ENCODE measurements around the gene CMSS1. TPM values are rescaled to one million over a fixed set of nuclear protein-coding genes. Genes with fewer than 3 reads are reported as not detected.
A peak's percentile ranks its signal among the peaks of the same experiment; 100 is the strongest.

CMSS1 gene
- total and polyA plus RNA-seq, 2 of the 13 experiments (the other 11 are each of a cell fraction or from before 2014, with no cell fraction given) = 6.4 to 48.7 TPM

DNA sequence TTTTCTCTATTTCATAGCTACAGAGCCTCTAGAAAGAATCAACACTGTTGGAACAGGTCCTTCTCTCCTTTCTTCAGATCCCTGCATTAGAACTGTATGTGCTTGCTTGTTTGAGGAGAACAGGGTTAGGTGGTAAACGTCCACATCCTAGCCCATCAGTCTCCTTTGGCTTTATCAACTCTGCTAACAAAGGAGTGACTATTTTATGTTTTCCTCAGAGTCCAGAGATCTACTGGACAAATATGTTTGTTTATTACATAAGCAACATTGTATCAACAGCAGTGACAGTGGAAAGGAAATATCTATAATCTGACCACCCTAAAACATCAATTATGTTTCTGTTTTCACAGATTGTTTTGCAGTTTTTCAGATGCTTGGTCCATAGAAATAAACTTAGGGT, 39.6 kb downstream of the CMSS1 start (continued):
- peak; percentile 60 for TF ChIP-seq FOXP1 (IDR thresholded peaks at IDR 0.05)
- peak; percentile 94 for TF ChIP-seq FOXP1 (CRISPR knock-in tag; IDR thresholded peaks at IDR 0.05)
- TF ChIP-seq FOXM1 (CRISPR knock-in tag; IDR thresholded peaks at IDR 0.05) = no peak
- no peak for TF ChIP-seq NFKB2 (CRISPR knock-in tag; IDR thresholded peaks at IDR 0.05; ENCODE audit: borderline replicate concordance)
- TF ChIP-seq ZNF7 (CRISPR knock-in tag; IDR thresholded peaks at IDR 0.05) = no peak
- TF ChIP-seq ZNF563 (CRISPR knock-in tag; IDR thresholded peaks at IDR 0.05) = no peak
- no peak for TF ChIP-seq ZSCAN20 (CRISPR knock-in tag; IDR thresholded peaks at IDR 0.05; ENCODE audit: borderline replicate concordance)
- no peak for TF ChIP-seq NFYC (CRISPR knock-in tag; IDR thresholded peaks at IDR 0.05)
- no peak for TF ChIP-seq ZNF451 (CRISPR knock-in tag; IDR thresholded peaks at IDR 0.05)
- TF ChIP-seq, protein P1, sequence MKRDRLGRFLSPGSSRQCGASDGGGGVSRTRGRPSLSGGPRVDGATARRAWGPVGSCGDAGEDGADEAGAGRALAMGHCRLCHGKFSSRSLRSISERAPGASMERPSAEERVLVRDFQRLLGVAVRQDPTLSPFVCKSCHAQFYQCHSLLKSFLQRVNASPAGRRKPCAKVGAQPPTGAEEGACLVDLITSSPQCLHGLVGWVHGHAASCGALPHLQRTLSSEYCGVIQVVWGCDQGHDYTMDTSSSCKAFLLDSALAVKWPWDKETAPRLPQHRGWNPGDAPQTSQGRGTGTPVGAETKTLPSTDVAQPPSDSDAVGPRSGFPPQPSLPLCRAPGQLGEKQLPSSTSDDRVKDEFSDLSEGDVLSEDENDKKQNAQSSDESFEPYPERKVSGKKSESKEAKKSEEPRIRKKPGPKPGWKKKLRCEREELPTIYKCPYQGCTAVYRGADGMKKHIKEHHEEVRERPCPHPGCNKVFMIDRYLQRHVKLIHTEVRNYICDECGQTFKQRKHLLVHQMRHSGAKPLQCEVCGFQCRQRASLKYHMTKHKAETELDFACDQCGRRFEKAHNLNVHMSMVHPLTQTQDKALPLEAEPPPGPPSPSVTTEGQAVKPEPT (CRISPR knock-in tag; IDR thresholded peaks at IDR 0.05; ENCODE audit: low read depth) = no peak
- TF ChIP-seq ZNF570 (CRISPR knock-in tag; IDR thresholded peaks at IDR 0.05; ENCODE audit: borderline replicate concordance) = no peak
- TF ChIP-seq PRPF4 (IDR thresholded peaks at IDR 0.05; ENCODE audit: low read depth, low read length, poor library complexity, severe bottlenecking) = no peak
- TF ChIP-seq ZNF564 (CRISPR knock-in tag; IDR thresholded peaks at IDR 0.05) = no peak
- no peak for TF ChIP-seq ZFP62 (CRISPR knock-in tag; IDR thresholded peaks at IDR 0.05)
- TF ChIP-seq ZNF230 (CRISPR knock-in tag; IDR thresholded peaks at IDR 0.05) = no peak
- TF ChIP-seq, protein P2, sequence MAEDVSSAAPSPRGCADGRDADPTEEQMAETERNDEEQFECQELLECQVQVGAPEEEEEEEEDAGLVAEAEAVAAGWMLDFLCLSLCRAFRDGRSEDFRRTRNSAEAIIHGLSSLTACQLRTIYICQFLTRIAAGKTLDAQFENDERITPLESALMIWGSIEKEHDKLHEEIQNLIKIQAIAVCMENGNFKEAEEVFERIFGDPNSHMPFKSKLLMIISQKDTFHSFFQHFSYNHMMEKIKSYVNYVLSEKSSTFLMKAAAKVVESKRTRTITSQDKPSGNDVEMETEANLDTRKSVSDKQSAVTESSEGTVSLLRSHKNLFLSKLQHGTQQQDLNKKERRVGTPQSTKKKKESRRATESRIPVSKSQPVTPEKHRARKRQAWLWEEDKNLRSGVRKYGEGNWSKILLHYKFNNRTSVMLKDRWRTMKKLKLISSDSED (CRISPR knock-in tag; IDR thresholded peaks at IDR 0.05) = no peak
- TF ChIP-seq, protein P3, sequence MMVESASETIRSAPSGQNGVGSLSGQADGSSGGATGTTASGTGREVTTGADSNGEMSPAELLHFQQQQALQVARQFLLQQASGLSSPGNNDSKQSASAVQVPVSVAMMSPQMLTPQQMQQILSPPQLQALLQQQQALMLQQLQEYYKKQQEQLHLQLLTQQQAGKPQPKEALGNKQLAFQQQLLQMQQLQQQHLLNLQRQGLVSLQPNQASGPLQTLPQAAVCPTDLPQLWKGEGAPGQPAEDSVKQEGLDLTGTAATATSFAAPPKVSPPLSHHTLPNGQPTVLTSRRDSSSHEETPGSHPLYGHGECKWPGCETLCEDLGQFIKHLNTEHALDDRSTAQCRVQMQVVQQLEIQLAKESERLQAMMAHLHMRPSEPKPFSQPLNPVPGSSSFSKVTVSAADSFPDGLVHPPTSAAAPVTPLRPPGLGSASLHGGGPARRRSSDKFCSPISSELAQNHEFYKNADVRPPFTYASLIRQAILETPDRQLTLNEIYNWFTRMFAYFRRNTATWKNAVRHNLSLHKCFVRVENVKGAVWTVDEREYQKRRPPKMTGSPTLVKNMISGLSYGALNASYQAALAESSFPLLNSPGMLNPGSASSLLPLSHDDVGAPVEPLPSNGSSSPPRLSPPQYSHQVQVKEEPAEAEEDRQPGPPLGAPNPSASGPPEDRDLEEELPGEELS (CRISPR knock-in tag; IDR thresholded peaks at IDR 0.05) = peak; percentile 90
- TF ChIP-seq, protein P4, sequence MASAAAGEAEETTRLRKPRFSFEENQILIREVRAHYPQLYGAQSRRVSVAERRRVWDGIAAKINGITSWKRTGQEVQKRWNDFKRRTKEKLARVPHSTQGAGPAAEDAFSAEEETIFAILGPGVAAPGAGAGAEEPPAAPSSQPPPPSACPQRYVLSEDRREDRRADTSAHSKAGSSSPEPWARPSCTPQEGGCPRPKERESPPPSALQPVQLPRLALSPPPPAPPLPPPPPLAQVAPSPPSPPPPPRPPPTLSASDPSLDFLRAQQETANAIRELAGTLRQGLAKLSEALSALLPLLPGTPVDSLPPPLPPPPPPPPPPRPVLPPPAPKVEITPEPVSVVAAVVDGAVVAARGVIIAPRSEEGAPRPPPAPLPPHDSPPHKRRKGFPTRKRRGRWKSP (CRISPR knock-in tag; IDR thresholded peaks at IDR 0.05) = no peak
- TF ChIP-seq, protein P5, sequence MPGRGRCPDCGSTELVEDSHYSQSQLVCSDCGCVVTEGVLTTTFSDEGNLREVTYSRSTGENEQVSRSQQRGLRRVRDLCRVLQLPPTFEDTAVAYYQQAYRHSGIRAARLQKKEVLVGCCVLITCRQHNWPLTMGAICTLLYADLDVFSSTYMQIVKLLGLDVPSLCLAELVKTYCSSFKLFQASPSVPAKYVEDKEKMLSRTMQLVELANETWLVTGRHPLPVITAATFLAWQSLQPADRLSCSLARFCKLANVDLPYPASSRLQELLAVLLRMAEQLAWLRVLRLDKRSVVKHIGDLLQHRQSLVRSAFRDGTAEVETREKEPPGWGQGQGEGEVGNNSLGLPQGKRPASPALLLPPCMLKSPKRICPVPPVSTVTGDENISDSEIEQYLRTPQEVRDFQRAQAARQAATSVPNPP (CRISPR knock-in tag; IDR thresholded peaks at IDR 0.05) = no peak
- no peak for TF ChIP-seq NFKBIZ (CRISPR knock-in tag; IDR thresholded peaks at IDR 0.05)
- no peak for TF ChIP-seq ZNF549 (CRISPR knock-in tag; IDR thresholded peaks at IDR 0.05)
- TF ChIP-seq ZNF773 (CRISPR knock-in tag; IDR thresholded peaks at IDR 0.05; ENCODE audit: borderline replicate concordance) = no peak
- TF ChIP-seq, protein P6, sequence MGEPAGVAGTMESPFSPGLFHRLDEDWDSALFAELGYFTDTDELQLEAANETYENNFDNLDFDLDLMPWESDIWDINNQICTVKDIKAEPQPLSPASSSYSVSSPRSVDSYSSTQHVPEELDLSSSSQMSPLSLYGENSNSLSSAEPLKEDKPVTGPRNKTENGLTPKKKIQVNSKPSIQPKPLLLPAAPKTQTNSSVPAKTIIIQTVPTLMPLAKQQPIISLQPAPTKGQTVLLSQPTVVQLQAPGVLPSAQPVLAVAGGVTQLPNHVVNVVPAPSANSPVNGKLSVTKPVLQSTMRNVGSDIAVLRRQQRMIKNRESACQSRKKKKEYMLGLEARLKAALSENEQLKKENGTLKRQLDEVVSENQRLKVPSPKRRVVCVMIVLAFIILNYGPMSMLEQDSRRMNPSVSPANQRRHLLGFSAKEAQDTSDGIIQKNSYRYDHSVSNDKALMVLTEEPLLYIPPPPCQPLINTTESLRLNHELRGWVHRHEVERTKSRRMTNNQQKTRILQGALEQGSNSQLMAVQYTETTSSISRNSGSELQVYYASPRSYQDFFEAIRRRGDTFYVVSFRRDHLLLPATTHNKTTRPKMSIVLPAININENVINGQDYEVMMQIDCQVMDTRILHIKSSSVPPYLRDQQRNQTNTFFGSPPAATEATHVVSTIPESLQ (CRISPR knock-in tag; conservative IDR thresholded peaks at IDR 0.05) = no peak

All from HepG2 (cell line).